IMR-90 (cell line): ENCODE results near the gene PDE4B. TPM values are rescaled to one million over a fixed set of nuclear protein-coding genes. Genes with fewer than 3 reads are reported as not detected.
A peak's percentile ranks its signal among the peaks of the same experiment; 100 is the strongest.

Source experiments
- ATAC-seq: fragments of 200-7000 bp; cut with Tn5 transposase; 2 replicates; pipeline ENCODE4 v1.9.1; 2020; ENCODE audit warnings: low read depth, mild to moderate bottlenecking, moderate library complexity
- BruUV-seq: library from RNA; stranded (reverse); fragments of 400-500 nt; replicated peaks from 2 replicates; lab custom pipeline; 2021; lab: Mats Ljungman, UMichigan
- CTCF ChIA-PET: fragments of 300-600 bp; formaldehyde crosslinking; extraction: SDS; loops from one replicate; lab custom pipeline; 2021; ENCODE audit warnings: antibody characterized with exemption; lab: Yijun Ruan, JAX
- POLR2A ChIA-PET: fragments of 300-600 bp; sonication (Branson Sonifier 250); formaldehyde crosslinking; loops from one replicate; lab custom pipeline; 2022; ENCODE audit warnings: antibody characterized with exemption; ENCODE audit not compliant: unreplicated experiment; lab: Charles Lee
- DNase-seq: peaks from one replicate; pipeline ENCODE4 v3.0.0; 2013
- H2AFZ ChIP-seq: replicated peaks from 2 replicates; pipeline ENCODE3; 2013; ENCODE audit warnings: low read length, mild to moderate bottlenecking; ENCODE audit not compliant: poor library complexity
- H2AK5ac ChIP-seq: 2 replicates; pipeline ENCODE4 v1.6.1; 2013; ENCODE audit warnings: low read depth, low read length, inconsistent platforms
- H2AK9ac ChIP-seq: replicated peaks from 2 replicates; pipeline ENCODE3; 2013; ENCODE audit warnings: mild to moderate bottlenecking, low read depth, low read length, moderate library complexity; ENCODE audit not compliant: poor library complexity
- H2BK120ac ChIP-seq: 2 replicates; pipeline ENCODE4 v1.6.1; 2013; ENCODE audit warnings: low read depth, low read length, inconsistent platforms
- H2BK15ac ChIP-seq: 3 replicates; pipeline ENCODE4 v1.6.1; 2013; ENCODE audit warnings: low read depth, low read length, inconsistent platforms
- H2BK20ac ChIP-seq: 2 replicates; pipeline ENCODE4 v1.6.1; 2013; ENCODE audit warnings: low read depth, mild to moderate bottlenecking, inconsistent platforms, low read length, moderate library complexity
- H2BK5ac ChIP-seq: 2 replicates; pipeline ENCODE4 v1.6.1; 2013; ENCODE audit warnings: mild to moderate bottlenecking, low read depth, low read length, inconsistent platforms; ENCODE audit not compliant: poor library complexity, severe bottlenecking
- H3K14ac ChIP-seq: replicated peaks from 2 replicates; pipeline ENCODE4 v1.6.1; 2013; ENCODE audit warnings: low read depth, low read length, inconsistent platforms
- H3K18ac ChIP-seq: 2 replicates; pipeline ENCODE4 v1.6.1; 2013; ENCODE audit warnings: low read depth, low read length, control low read depth
- H3K23ac ChIP-seq: 2 replicates; pipeline ENCODE4 v1.6.1; 2013; ENCODE audit warnings: low read depth, low read length, inconsistent platforms
- H3K27ac ChIP-seq: 2 replicates; pipeline ENCODE4 v1.5.1; 2013; ENCODE audit warnings: mild to moderate bottlenecking, control low read depth, low read length; ENCODE audit not compliant: insufficient read depth
- H3K27me3 ChIP-seq: 2 replicates; pipeline ENCODE4 v1.6.1; 2013; ENCODE audit warnings: low read length; ENCODE audit not compliant: control insufficient read depth, insufficient read depth
- H3K36me3 ChIP-seq: 2 replicates; pipeline ENCODE4 v1.6.1; 2013; ENCODE audit warnings: low read length, mixed read lengths; ENCODE audit not compliant: control insufficient read depth, insufficient read depth
- H3K4ac ChIP-seq: 2 replicates; pipeline ENCODE4 v1.6.1; 2013; ENCODE audit warnings: low read depth, low read length, inconsistent platforms
- H3K4me1 ChIP-seq: 2 replicates; pipeline ENCODE4 v1.6.1; 2013; ENCODE audit warnings: low read length, mixed read lengths; ENCODE audit not compliant: control insufficient read depth, insufficient read depth
- H3K4me2 ChIP-seq: 2 replicates; pipeline ENCODE4 v1.6.1; 2013; ENCODE audit warnings: low read depth, mild to moderate bottlenecking, control low read depth, low read length, moderate library complexity
- H3K4me3 ChIP-seq: 2 replicates; pipeline ENCODE4 v1.5.1; 2013; ENCODE audit warnings: low read depth, mild to moderate bottlenecking, control low read depth, low read length, moderate library complexity; ENCODE audit not compliant: insufficient read depth
- H3K56ac ChIP-seq: 2 replicates; pipeline ENCODE4 v1.6.1; 2013; ENCODE audit warnings: low read length, inconsistent platforms; ENCODE audit not compliant: insufficient read depth; ENCODE audit errors: extremely low read depth
- H3K79me1 ChIP-seq, 2 experiments: 2 replicates each; pipeline ENCODE4 v1.6.1; 2013; ENCODE audit warnings: low read length in 2 of 2, inconsistent platforms in 1 of 2, low read depth in 1 of 2
- H3K9ac ChIP-seq: 2 replicates; pipeline ENCODE4 v1.6.1; 2013; ENCODE audit warnings: low read depth, low read length, control low read depth
- H3K9me1 ChIP-seq: 2 replicates; pipeline ENCODE4 v1.6.1; 2013; ENCODE audit warnings: low read length, inconsistent platforms; ENCODE audit not compliant: insufficient read depth
- H3K9me3 ChIP-seq: 2 replicates; pipeline ENCODE4 v1.6.1; 2013; ENCODE audit warnings: low read length; ENCODE audit not compliant: control insufficient read depth, insufficient read depth
- H4K20me1 ChIP-seq: 2 replicates; pipeline ENCODE4 v1.6.1; 2013; ENCODE audit warnings: low read length, inconsistent platforms; ENCODE audit not compliant: insufficient read depth
- H4K5ac ChIP-seq: 2 replicates; pipeline ENCODE4 v1.6.1; 2013; ENCODE audit warnings: mild to moderate bottlenecking, low read depth, low read length, control low read depth
- H4K8ac ChIP-seq, 2 experiments: 2 replicates each; pipeline ENCODE4 v1.6.1; 2013; ENCODE audit warnings: low read depth in 2 of 2, low read length in 2 of 2, control low read depth in 1 of 2, inconsistent platforms in 1 of 2
- H4K91ac ChIP-seq: 2 replicates; pipeline ENCODE4 v1.6.1; 2013; ENCODE audit warnings: low read depth, low read length, inconsistent platforms; ENCODE audit not compliant: insufficient read depth
- BHLHE40 ChIP-seq: fragments of 150-350 bp; IDR thresholded peaks from 2 replicates; pipeline ENCODE4 v1.6.1; 2016; ENCODE audit warnings: mild to moderate bottlenecking, low read depth, low read length
- CEBPB ChIP-seq: IDR thresholded peaks from 2 replicates; pipeline ENCODE4 v1.6.1; 2012; ENCODE audit warnings: low read depth, low read length, improper control_type of control experiment
- FOS ChIP-seq: fragments of 150-350 bp; IDR thresholded peaks from 2 replicates; pipeline ENCODE4 v1.6.1; 2016; ENCODE audit warnings: low read depth, low read length
- MAZ ChIP-seq: IDR thresholded peaks from 2 replicates; pipeline ENCODE4 v1.6.1; 2012; ENCODE audit warnings: low read depth, mild to moderate bottlenecking, low read length, improper control_type of control experiment, moderate library complexity, borderline replicate concordance
- MXI1 ChIP-seq: IDR thresholded peaks from 2 replicates; pipeline ENCODE4 v1.6.1; 2012; ENCODE audit warnings: low read depth, mild to moderate bottlenecking, low read length, moderate library complexity, borderline replicate concordance
- NFE2L2 ChIP-seq: fragments of 150-350 bp; IDR thresholded peaks from 2 replicates; pipeline ENCODE4 v1.6.1; 2016; ENCODE audit warnings: low read depth, mild to moderate bottlenecking, low read length
- POLR2A ChIP-seq: IDR thresholded peaks from 2 replicates; pipeline ENCODE4 v1.6.1; 2012; ENCODE audit warnings: mild to moderate bottlenecking, low read depth, low read length
- RAD21 ChIP-seq: IDR thresholded peaks from 2 replicates; pipeline ENCODE4 v1.6.1; 2012; ENCODE audit warnings: low read length, improper control_type of control experiment
- SMC3 ChIP-seq: fragments of 150-350 bp; IDR thresholded peaks from 2 replicates; pipeline ENCODE4 v1.6.1; 2016; ENCODE audit warnings: low read depth, mild to moderate bottlenecking, antibody characterized with exemption, low read length, moderate library complexity
- WGBS, 2 experiments: methylation state at CpG; one replicate each; pipeline versions ENCODE4 v1.1.5 to v1.1.7; 2013; ENCODE audit warnings: missing lambda C conversion rate in 2 of 2; ENCODE audit not compliant: insufficient read length in 1 of 2; ENCODE audit errors: extremely low coverage in 2 of 2; 5-methylcytosine and 5-hydroxymethylcytosine counted together
- dilution Hi-C: fragments of 300-500 bp; cut with HindIII; formaldehyde crosslinking; loops from one replicate; pipeline ENCODE4 v1.14.3; 2018; ENCODE audit warnings: low sequenced_read_pairs; ENCODE audit not compliant: unreplicated experiment
- in situ Hi-C: fragments of 300-500 bp; cut with MboI; formaldehyde crosslinking; loops from 3 replicates; pipeline ENCODE4 v1.14.3; 2019; ENCODE audit warnings: low sequenced_read_pairs, inconsistent platforms, mixed read lengths
- intact Hi-C: fragments of 100-400 bp; cut with micrococcal nuclease; formaldehyde crosslinking; loops from 2 replicates; pipeline ENCODE4 v1.10.0; 2022
- polyA plus RNA-seq, 3 experiments: library from polyadenylated mRNA; depleted of rRNA; stranded (reverse); fragments of >200 nt; gene quantifications; 2 replicates each; pipeline ENCODE4 v1.2.3, GENCODE V29; 2012; ENCODE audit warnings: low replicate concordance in 1 of 3
- total RNA-seq: library from RNA; depleted of rRNA; stranded (reverse); fragments of >200 nt; gene quantifications from 2 replicates; pipeline ENCODE4 v1.2.3, GENCODE V29; 2012
- TF ChIP-seq, protein P1 (sequence below): fragments of 150-350 bp; IDR thresholded peaks from 2 replicates; pipeline ENCODE4 v1.6.1; 2016; ENCODE audit warnings: low read depth, mild to moderate bottlenecking, low read length, moderate library complexity, borderline replicate concordance
- TF ChIP-seq, protein P2 (sequence below): fragments of 150-350 bp; IDR thresholded peaks from 2 replicates; pipeline ENCODE4 v1.6.1; 2017; ENCODE audit warnings: mild to moderate bottlenecking, antibody characterized with exemption, low read length, low read depth

PDE4B gene
- total and polyA plus RNA-seq, 2 of the 4 experiments (the other 2 are of a cell fraction): 5.8 to 21.3 TPM

DNA sequence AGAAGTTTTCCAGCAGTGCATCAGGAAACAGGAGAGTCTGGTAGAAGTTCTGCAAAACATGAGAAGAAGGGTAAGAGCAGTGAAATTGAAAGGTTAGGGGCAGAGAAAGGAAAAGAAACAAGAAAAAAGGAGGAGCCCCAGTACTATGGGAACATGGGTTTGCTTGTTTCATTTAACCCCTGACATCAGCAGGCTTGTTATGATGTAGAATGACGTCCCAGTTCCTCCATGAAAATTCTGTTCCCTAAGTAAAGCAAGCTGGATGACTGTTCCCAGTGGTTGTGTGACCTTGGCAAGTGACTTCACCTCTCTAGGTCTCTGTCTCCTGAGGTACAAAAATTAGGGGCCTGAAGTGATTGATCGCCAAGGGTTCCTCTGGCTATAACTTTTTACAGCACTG is 472.6 kb downstream of the PDE4B start:
- no TSS peak for BruUV-seq
- WGBS, 2 experiments: no CpG with 5 or more reads among the region's 2 CpGs
- H3K36me3 ChIP-seq: no peaks in the 10 kb centered on the region
- H4K8ac ChIP-seq: peak overlapping the region; percentile 34 to 42; a peak in 3 of 4 replicates
- H3K4me3 ChIP-seq: no peak overlapping the region
- H3K9ac ChIP-seq: no peak overlapping the region
- POLR2A ChIA-PET: no interaction called here
- H3K4me1 ChIP-seq: peaks cover 14% of the 10 kb centered on the region
- H3K56ac ChIP-seq: no peak overlapping the region
- H2BK15ac ChIP-seq: peak overlapping the region; percentile 3; the same call in 1 of the 3 replicates
- H3K18ac ChIP-seq: peak overlapping the region; percentile 90
- peak overlapping the region; percentile 76 for H3K14ac ChIP-seq
- no peak overlapping the region for H3K4me2 ChIP-seq
- H4K5ac ChIP-seq: peak overlapping the region; percentile 37
- intact Hi-C loops (no loop called here), in situ Hi-C loops (loop anchor here (25.0 kb wide), 1 partner anchor 472 kb away; no protein-coding TSS in a partner anchor), dilution Hi-C loops (no loop called here)
- CTCF ChIA-PET: no interaction called here
- DNase-seq (no peak), ATAC-seq (no peak)
- H2BK5ac ChIP-seq: no peak overlapping the region
- peak overlapping the region; percentile 9 for H4K91ac ChIP-seq
- 0 out of 4 replicates have a peak, but pooled peaks cover 0 to 2% of the 10 kb centered on the region in 2 experiments for H3K79me1 ChIP-seq
- H2AFZ ChIP-seq: no peak overlapping the region
- peak overlapping the region; percentile 32; the same call in 1 of the 2 replicates for H2AK5ac ChIP-seq
- H3K23ac ChIP-seq: 0 out of 2 replicates have a peak overlapping the region, but pooled peaks have one; percentile 11
- H3K9me1 ChIP-seq: peaks cover 2% of the 10 kb centered on the region
- peak overlapping the region; percentile 69; the same call in 1 of the 2 replicates for H3K4ac ChIP-seq
- peak overlapping the region; percentile 66 for H2BK20ac ChIP-seq
- H3K27me3 ChIP-seq: no peaks in the 10 kb centered on the region
- H2BK120ac ChIP-seq: peak overlapping the region; percentile 76
- TF ChIP-seq NFE2L2: no peak
- TF ChIP-seq CEBPB: no peak
- TF ChIP-seq FOS: no peak
- no peak for TF ChIP-seq MXI1
- TF ChIP-seq, protein P1, sequence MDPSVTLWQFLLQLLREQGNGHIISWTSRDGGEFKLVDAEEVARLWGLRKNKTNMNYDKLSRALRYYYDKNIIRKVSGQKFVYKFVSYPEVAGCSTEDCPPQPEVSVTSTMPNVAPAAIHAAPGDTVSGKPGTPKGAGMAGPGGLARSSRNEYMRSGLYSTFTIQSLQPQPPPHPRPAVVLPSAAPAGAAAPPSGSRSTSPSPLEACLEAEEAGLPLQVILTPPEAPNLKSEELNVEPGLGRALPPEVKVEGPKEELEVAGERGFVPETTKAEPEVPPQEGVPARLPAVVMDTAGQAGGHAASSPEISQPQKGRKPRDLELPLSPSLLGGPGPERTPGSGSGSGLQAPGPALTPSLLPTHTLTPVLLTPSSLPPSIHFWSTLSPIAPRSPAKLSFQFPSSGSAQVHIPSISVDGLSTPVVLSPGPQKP: no peak
- TF ChIP-seq, protein P2, sequence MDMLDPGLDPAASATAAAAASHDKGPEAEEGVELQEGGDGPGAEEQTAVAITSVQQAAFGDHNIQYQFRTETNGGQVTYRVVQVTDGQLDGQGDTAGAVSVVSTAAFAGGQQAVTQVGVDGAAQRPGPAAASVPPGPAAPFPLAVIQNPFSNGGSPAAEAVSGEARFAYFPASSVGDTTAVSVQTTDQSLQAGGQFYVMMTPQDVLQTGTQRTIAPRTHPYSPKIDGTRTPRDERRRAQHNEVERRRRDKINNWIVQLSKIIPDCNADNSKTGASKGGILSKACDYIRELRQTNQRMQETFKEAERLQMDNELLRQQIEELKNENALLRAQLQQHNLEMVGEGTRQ: no peak
- no peak for TF ChIP-seq MAZ
- TF ChIP-seq RAD21: no peak
- TF ChIP-seq BHLHE40: no peak
- no peak for TF ChIP-seq POLR2A
- TF ChIP-seq SMC3: no peak
- no peaks in the 10 kb centered on the region for H4K20me1 ChIP-seq
- no peaks in the 10 kb centered on the region for H3K9me3 ChIP-seq
- H2AK9ac ChIP-seq: no peak overlapping the region
- no peak overlapping the region for H3K27ac ChIP-seq
